HG03432 (cell line): Measurements from ENCODE around the gene MGMT.
"Not testable (repeated sequence)": the region's sequence is repeated elsewhere in the genome, so short reads cannot be mapped to it uniquely, and the experiment has no call there.

Source experiments
- ATAC-seq: cut with Tn5 transposase; IDR thresholded peaks from one replicate; pipeline ENCODE4 v1.9.1; 2021; ENCODE audit warnings: mild to moderate bottlenecking, moderate library complexity; ENCODE audit not compliant: unreplicated experiment

MGMT gene

DNA sequence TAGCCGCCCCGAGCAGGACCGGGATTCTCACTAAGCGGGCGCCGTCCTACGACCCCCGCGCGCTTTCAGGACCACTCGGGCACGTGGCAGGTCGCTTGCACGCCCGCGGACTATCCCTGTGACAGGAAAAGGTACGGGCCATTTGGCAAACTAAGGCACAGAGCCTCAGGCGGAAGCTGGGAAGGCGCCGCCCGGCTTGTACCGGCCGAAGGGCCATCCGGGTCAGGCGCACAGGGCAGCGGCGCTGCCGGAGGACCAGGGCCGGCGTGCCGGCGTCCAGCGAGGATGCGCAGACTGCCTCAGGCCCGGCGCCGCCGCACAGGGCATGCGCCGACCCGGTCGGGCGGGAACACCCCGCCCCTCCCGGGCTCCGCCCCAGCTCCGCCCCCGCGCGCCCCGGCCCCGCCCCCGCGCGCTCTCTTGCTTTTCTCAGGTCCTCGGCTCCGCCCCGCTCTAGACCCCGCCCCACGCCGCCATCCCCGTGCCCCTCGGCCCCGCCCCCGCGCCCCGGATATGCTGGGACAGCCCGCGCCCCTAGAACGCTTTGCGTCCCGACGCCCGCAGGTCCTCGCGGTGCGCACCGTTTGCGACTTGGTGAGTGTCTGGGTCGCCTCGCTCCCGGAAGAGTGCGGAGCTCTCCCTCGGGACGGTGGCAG is at the start of gene MGMT:
TSS of gene MGMT (plus strand) at position 539 of the 656 bp plus-strand sequence.
- ATAC-seq = peak; percentile 93

DNA sequence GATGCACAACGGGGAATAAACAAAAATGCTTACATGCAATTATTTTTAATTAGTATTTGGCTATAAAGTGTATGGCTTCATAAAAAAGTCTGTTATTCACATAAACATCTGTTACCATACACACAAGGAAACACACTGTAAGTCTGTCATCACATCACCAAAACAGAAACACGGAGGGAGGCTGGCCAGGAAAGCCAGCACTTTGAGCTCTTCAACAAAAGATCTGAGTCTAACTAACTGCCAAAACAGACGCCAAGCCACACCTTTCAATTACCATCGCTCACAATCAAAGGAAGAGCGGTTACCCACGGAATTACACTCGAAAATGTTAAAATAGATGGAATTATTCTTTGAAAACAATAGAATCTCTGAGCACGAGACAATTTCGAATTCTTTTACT is 49.2 kb upstream of the MGMT start:
- no peak for ATAC-seq

DNA sequence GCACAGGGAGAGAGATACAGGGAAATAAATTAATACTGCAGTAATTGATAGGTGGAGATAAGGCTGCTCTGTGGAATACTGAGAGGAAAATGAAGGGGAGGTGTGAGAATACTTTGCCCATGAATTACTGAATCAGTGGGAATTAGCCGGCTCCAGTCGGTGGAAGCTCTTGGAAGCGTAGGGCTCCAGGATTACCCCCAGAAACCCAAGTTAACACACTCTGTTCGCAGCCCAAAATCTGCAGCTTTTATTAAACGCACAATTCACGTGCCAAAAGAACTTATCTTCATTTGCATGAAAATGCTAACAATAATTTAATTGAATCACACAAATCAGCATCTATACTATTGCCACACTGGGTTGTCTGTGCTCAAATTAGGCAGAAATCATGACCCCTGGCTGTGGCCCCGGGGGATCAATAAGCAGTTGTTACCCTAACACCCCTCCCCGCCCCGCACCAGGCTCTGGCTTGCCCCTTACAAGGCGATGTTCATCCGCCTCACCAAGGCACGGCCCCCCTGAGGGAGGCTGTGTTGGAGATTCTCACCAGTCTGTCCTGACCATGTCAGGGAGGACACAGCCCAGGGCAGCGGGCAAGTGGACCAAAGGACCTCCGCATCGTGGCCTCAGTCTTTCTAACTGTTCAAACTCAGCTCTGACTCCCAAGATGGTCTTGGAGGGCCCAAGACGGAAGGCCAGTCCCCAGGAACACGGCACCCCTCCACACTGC is 48.4 kb upstream of the MGMT start:
- no peak for ATAC-seq

DNA sequence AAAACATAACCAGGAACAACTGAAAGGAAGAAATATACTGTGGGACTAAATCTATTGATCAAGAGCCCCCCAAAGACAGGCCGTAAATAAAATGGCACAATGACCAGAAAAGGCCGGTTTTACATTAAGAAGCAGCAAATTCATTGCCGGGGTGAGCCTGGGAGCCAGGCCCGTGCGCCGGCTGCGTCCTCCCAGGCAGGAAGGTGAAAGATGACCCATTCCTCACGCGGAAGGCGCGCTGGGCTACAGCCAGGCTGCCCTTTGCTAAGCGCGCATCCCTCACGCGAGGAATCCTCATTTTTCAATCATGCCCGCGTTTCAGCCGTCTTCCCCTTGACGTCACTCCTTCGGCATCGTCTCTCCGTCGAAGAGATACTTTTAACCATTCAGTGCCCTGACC is 47.6 kb upstream of the MGMT start:
- ATAC-seq = no peak

DNA sequence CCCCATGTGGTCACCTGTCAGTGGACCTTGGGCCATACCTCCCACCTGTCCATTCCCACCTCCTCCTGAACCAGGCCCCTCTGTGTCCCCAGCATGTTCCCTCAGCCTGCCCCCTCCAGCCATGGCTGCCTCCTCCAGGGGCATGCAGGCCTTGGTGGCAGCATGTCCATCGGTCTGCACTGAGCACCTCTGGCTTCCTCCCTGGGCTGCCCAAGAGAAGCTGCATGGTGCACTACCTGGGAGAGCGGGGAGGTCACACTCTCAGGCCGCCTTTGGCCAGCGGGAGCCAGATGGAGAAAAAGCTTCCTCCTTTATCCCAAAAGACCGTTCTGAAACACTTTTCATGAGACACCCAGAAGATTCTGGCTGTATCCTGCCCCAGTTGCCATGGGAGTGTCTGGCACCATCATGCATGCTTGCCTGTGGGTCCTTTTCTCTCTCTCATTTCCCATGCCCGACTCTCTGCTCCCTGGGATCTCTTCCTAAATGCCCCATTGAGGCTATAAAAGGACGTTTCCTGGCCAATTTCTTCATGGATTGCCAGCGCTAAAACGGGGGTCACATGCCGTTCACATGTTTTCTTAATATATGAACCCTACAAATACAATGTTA is 45.5 kb upstream of the MGMT start:
- ATAC-seq = no peak

DNA sequence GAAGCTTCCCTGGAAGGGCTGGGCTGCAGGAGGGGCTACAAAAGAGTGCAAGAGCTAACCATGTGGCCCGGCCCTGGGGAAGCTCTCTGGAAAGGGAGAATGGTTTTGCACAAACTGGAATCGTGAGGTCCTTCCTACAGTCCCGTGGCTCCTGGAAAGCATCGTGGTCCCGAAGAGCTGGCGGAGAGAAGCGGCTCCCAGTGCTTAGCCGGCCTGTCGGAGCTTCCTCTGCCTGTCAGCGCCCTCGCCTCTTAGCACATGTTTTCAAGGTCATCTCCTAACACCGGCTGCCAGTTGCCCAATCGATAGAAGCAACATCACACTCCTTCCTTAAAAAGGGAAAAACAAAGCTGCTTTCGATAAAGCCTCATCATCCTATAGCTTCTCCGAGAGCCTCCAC is 42.1 kb upstream of the MGMT start:
- no peak for ATAC-seq

DNA sequence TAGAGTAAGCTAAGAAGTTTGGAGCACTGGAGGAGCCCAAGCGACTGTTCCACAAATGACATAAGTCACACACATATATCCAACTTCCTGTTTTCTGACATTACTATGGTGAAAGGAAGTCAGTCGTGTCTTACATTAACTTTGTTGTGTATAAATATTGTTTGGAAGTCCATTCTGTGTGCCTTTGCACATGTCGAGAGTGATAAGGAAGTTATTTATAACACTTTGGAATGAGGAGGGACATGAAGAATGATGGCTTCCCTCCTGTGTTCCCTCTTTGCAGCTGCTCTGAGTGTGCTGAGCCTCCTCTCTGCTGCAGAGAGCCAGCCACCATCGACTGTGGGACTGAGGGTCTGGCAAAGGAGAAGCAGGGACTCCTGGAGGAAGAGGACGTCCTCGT is 40.4 kb upstream of the MGMT start:
- no peak for ATAC-seq

DNA sequence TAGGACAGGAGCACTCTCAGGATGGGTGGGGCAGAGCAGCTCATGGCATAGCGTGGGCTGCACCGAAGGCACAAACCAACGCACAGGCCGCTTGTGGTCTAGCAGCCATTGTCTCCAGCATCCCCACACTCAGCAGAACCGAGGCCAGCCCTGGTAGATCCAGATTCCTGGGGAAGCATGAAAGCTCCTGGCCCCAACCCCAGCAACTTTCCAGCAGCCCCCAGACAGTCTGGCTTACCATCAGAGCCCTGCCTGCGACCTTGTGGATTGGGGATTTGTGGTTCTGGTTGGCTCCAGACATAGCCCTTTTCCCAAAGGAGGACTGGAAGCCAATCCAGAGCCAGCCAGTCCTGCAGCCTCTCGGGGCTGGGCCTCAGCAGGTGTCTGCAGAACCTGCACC is 33.8 kb upstream of the MGMT start:
- no peak for ATAC-seq

DNA sequence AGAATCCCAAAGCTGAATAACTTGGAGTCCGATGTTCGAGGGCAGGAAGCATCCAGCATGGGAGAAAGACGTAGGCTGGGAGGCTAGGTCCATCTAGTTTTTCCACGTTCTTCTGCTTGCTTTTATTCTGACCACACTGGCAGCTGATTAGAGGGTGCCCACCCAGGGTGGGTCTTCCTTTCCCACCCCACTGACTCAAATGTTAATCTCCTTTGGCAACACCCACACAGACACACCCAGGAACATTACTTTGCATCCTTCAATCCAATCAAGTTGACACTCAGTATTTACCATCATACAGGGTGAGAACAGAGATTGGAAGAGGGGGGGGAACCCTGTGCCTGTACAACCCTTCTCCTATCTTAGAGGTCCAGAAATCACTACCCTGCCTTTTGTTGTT is 31.3 kb upstream of the MGMT start:
- not testable (repeated sequence) for ATAC-seq

DNA sequence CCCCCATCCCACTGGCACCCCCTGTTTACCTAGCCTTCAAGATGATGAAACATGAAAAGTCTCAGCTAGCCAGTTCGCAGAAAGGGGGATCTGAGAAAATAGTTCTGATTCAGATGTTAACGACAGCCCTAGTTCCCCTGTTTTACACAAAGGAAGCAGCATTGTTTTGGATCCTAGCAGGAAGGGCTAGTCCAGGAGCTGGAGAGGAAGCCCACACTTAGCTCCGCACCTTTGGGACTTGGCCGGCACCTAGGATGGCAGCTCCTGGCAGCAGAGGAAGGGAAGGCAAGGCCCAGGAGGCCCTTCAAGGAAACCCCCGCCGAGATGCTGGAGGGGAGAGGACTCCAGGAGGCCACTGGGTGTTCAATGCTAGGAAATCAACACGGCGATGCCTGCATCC is 29.0 kb upstream of the MGMT start:
- ATAC-seq = no peak

DNA sequence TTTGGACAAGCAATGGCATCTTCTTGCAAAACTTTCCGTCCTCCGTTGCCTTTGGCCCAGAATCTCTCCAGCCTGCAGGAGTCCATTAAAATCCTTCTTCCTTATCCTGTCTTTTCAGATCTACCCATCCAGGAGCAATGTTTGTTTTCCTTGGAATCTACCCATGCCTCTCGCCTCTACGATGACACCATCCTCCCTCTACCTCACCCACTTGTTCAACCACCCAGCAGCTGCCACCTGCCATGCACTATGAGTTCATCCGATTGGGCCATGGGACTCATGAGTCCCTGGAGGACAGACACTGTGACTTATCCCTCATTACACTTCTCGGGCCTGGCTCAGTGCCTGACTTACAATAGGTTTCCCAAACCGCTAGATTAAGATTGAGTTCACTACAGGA is 26.8 kb upstream of the MGMT start:
- no peak for ATAC-seq

DNA sequence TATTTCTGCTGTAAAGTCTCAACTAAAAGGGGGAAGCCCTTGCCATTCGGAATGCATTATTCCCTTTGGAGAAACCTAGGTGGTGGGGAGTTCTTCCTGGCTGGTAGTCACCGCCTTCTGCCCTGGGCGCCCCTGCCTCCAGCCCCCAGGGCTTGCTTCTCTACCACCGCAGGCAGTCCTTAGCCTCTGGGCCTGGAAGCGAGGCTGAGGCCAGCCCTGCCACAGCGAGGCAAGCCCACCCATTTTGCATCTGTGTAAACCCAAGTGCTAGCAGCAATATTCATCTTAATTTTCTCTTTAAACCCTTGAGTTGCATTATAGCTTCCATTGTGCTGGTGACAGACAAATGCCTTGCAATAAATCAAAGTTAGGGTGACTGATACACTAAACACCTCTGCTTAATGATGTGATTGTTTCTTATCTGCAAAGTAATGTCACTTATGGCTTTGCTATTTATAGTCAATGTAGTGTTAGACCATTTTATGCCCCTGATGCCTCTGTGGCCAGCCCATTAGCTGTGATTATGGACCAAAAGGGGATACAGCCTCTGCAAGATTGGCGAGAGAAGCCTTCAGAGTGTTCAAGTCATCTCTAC is 26.2 kb upstream of the MGMT start:
- ATAC-seq = no peak

DNA sequence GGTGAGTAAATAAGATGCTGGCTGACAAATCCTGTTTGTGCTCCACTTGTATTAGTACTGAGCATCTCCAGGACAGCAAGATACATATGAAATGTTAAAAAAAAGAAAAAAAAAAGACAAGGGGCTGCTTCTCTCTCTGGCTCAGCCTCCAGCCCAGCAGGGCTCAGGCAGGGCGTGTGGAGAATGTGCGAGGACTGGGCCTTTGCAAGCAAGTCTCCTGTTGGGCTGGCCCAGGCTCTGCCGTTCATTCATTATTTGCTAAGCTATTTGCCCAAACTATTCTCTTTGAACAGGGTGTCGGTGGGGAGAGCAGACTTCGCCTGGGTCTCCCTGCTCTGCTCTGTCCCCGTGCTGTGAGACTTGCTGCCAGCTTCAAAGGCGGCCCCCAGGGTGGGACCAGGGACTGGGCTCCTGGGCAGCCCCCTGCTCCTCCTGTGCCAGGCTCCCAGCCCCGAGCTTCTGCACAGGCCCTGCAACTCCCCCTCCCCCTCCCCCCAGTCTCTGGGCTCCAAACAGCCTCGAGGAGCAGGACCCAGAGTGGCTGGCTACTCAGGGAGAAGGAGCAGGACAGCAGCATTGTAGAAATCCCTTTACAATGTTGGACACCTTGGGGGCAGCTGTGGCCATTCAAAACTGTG is 25.6 kb upstream of the MGMT start:
- ATAC-seq = no peak

DNA sequence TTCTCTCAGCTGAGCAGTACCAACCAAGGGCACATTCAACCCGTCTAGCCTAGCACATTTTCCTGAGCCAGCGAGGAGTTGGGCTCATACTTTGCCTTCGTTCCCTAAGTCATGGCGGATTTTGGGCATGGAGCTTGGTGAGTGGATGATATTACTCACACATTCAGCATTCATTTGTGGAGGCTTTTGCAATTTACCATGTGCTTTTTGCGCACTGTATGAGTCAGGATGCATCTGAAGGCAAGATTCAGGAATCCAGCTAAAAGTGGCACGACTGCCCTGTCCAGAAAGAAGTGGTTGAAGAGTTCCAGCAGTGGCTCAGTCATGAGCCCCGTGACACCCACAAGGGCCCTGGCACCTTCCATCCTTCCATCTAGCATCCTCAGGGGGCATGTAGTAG is 24.2 kb upstream of the MGMT start:
- ATAC-seq = no peak

DNA sequence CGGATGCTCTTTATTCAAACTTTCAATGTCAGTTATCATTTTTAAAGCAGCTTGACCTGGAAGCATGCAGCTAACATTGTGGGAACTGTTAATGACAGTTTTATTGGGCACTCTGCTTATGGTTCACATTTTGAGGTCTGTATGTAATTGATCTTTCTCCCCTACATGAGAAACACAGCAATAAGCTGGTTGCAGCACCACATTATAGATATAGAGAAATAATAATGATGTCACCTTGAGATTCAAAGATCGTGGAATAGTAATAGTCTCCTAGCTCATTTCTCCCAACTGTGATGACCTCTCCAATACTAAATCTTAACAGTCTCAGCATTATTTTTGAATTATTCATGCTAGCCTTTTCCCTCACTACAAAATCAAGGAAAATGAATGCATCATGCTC is 22.7 kb upstream of the MGMT start:
- no peak for ATAC-seq

DNA sequence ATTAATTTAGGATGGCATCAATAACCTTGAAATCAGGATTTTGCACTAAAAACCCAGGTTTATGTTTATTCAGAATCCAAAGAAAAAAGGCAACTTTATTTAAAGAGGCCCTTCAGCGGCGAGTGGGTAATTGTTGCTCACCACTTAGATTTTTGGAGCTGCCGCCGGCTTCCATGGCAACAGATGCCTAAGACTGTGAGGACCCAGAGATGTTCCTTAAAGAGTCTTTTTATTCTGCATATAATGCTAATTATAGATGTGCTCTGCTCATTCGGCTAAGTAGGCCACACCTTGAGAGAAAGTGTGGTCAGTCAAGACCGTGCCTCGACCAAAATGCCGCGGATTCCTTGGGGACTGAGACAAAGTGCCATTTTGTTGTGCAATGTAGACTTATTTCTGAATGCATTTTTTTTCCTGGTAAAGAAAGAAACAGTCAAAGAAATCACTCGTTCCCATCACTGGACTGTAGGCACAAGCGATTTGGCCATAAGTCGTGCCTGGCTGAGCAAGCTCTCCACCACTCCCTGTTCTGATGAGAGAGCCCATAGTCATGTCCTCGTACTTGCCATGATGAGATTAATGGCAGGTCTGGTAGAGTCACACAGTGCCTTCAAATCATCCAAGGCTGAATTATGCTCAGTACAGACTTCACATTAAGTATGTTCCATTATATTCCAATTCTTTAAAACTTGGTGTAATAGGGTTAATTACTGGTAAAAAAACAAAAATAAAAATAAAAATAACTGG is 21.4 kb upstream of the MGMT start:
- no peak for ATAC-seq

DNA sequence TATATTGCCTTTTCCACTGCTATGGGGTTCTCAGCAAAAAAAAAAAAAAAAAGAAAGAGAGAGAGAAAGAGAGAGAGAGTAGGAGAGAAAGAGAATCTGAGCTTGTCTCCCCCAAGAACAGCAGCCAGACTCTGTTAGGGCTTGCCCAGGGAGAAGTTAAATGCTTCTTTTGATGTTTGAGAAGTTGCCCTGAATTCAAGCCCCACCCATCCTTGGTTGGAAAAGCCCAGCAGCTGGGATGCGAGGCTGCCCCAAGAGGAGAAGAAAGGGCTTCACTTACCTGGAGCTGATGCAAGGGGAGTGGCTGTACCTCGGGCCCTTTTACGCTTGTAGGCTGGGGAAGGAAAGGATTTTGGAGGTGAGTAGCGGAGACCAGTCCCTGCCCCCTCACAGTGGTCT is 20.9 kb upstream of the MGMT start:
- ATAC-seq = no peak

DNA sequence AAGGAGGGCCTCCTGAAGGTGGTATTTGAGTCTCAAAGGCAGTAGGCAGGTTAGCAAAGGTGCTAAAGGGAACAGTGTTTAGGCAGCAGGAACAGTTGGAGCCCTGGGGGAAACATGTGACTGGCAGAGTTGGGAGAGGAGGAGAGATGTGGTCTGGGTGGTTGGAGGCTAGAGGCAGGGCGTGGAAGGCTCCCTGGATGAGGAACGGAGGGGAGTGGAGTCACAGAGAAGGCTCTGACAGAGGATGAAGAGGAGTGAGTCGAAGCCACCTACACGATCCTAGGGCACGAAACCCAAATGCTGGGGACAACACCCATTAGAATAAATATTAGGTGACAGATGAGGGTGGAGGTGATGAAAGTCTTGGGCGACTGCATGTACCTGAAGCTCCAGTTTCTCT is 19.6 kb upstream of the MGMT start:
- ATAC-seq = no peak

DNA sequence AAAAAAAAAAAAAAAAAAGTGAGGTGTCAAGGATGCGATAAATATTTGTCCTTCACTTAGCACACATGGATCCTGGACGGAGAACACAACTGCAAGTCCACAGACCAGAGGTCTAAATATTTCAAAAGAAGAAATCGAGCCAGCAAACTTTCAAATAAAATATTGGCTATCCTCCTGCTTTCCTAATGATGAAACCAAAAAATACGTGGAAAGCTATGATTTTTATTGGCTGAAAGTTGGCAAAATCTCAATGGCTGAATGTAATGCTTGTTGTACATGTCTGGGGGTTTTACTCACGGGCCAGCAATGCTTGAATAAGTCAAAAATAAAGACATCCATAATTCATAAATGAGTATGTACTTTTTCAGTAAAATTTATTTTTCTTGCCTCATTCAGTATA is 19.0 kb upstream of the MGMT start:
- ATAC-seq = no peak

DNA sequence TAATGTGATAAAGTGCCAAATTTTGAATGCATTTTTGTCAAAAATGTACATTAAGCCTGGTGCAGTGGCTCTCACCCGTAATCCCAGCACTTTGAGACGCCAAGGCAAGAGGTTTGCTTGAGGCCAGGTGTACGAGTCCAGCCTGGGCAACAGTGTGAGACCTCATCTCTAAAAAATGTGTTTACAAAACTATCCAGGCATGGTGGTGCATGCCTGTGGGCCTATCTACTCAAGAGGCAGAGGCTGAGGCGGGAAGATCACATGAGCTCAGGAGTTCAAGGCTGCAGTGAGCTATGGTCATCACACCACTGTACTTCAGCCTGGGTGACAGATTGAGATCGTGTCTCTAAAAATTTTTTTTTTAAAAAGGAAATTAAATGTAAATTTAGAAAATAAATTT is 18.5 kb upstream of the MGMT start:
- ATAC-seq = no peak

DNA sequence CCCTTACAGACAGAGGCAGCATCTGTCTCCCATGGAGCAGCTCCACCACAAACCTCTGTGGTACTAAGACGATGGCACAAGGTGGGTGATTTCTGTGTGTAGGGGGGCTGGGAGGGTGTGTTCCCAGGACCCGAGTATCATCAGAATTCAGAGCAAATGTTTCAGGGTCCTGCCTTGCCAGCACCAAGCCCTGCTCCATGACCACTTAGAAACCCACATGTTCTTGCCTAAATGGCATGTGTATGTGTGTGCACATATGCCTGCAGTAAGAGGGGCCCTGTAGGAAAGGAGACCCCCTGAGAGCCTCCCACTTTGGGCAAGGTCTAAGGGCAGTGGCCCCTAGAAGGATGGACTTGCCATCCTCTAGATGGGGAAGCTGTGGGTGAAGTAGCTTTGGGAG is 17.1 kb upstream of the MGMT start:
- ATAC-seq = no peak
